Mucosa of descending colon (tissue), 3 donors: ENCODE measurements around the gene PLXDC2. TPM values are rescaled to one million over a fixed set of nuclear protein-coding genes. Genes with fewer than 3 reads are reported as not detected.
"Not testable (repeated sequence)": the region's sequence is repeated elsewhere in the genome, so short reads cannot be mapped to it uniquely, and the experiment has no call there.

Source experiments
- ATAC-seq: fragments of 200-7000 bp; cut with Tn5 transposase; one replicate; pipeline ENCODE4 v1.9.1; 2020; ENCODE audit warnings: mild to moderate bottlenecking, moderate library complexity
- DNase-seq, 3 donors: peaks; one replicate each; pipeline ENCODE4 v3.0.0-alpha.2; 2020
- H3K36me3 ChIP-seq: fragments of 200-600 bp; one replicate; pipeline ENCODE4 v1.8.0; 2021; ENCODE audit warnings: low read depth, mild to moderate bottlenecking
- H3K4me1 ChIP-seq: fragments of 200-600 bp; one replicate; pipeline ENCODE4 v1.8.0; 2021; ENCODE audit warnings: low read depth, mild to moderate bottlenecking
- H3K4me3 ChIP-seq: fragments of 200-600 bp; one replicate; pipeline ENCODE4 v1.8.0; 2021; ENCODE audit warnings: mild to moderate bottlenecking
- H3K9me3 ChIP-seq: fragments of 200-600 bp; one replicate; pipeline ENCODE4 v1.8.0; 2021; ENCODE audit warnings: mild to moderate bottlenecking
- intact Hi-C, 2 donors: fragments of 100-400 bp; cut with DNase I in 1 of 2; cut with micrococcal nuclease in 1 of 2; formaldehyde crosslinking; loops; one replicate each; pipeline versions ENCODE4 v1.11.0 to v1.11.1; 2022; cut with DNase I, micrococcal nuclease
- total RNA-seq, 3 donors: library from RNA; stranded (reverse); fragmentation: NEBNext Ultra II Directional in 2 of 3; extraction: Animal tissue kit (Norgen Biotek cat#: 25700) in 2 of 3; gene quantifications; one replicate each; pipeline versions ENCODE4 v1.2.1 to v1.2.4, GENCODE V29; 2021 to 2023
- TF ChIP-seq, protein P1 (sequence below): fragments of 200-600 bp; IDR thresholded peaks from one replicate; pipeline ENCODE4 v1.8.0; 2022; ENCODE audit warnings: antibody characterized with exemption, mild to moderate bottlenecking
- donor health status: DM: no; HTN: no; CAD: no; lungs with moderate emphysema.
- donor health status: DM: no; HTN: no; CAD: no.
- donor health status: DM: no; HTN: yes; CAD: no.

The PLXDC2 gene
- total RNA-seq, 3 donors from 2014 or later: 19.9 to 31.6 (median 30.3) TPM

DNA sequence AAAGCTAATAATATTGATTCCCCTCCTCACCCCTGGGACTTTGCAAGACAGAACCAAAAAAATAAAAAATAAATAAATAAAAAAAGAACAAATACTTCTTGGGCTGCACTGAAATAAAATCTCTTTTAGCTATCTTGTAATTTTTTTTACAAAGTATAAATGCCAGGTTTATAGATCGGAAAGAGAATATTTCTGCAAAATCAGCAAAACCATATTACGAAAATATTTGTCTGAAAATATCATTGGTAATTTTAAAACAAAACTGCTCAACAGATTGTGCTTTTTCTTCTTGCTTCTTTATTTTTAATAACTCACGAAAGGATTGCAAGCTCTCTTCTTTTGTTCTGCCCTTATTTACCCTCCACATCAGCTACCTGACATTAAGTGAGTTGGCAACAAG is 213.3 kb downstream of the PLXDC2 start:
- TF ChIP-seq, protein P1, sequence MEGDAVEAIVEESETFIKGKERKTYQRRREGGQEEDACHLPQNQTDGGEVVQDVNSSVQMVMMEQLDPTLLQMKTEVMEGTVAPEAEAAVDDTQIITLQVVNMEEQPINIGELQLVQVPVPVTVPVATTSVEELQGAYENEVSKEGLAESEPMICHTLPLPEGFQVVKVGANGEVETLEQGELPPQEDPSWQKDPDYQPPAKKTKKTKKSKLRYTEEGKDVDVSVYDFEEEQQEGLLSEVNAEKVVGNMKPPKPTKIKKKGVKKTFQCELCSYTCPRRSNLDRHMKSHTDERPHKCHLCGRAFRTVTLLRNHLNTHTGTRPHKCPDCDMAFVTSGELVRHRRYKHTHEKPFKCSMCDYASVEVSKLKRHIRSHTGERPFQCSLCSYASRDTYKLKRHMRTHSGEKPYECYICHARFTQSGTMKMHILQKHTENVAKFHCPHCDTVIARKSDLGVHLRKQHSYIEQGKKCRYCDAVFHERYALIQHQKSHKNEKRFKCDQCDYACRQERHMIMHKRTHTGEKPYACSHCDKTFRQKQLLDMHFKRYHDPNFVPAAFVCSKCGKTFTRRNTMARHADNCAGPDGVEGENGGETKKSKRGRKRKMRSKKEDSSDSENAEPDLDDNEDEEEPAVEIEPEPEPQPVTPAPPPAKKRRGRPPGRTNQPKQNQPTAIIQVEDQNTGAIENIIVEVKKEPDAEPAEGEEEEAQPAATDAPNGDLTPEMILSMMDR: no peak
- Histone ChIP-seq H3K4me3 (no peak overlapping the region), H3K9me3 (no peaks in the 10 kb centered on the region), H3K4me1 (no peaks in the 10 kb centered on the region), H3K36me3 (no peaks in the 10 kb centered on the region)
- intact Hi-C loops: no loop called here
- ATAC-seq (no peak), DNase-seq (no peak)

DNA sequence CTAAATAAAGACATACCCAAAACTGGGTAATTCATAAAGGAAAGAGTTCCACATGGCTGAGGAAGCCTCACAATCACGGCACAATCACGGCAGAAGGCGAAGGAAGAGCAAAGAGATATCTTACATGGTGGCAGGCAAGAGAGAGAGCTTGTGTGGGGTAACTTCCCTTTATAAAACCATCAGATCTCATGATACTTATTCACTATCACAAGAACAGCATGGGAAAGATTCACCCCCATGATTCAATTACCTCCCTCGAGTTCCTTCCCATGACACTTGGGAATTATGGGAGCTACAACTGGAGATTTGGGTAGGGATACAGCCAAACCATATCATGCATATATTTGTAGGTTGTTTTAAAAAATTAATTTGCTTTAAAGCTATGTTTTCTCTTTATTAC is 217.2 kb downstream of the PLXDC2 start:
- Histone ChIP-seq H3K4me3 (no peak overlapping the region), H3K9me3 (no peaks in the 10 kb centered on the region), H3K4me1 (no peaks in the 10 kb centered on the region), H3K36me3 (no peaks in the 10 kb centered on the region)
- ATAC-seq (no peak), DNase-seq (no peak)
- intact Hi-C loops: no loop called here
- TF ChIP-seq, protein P1: no peak

DNA sequence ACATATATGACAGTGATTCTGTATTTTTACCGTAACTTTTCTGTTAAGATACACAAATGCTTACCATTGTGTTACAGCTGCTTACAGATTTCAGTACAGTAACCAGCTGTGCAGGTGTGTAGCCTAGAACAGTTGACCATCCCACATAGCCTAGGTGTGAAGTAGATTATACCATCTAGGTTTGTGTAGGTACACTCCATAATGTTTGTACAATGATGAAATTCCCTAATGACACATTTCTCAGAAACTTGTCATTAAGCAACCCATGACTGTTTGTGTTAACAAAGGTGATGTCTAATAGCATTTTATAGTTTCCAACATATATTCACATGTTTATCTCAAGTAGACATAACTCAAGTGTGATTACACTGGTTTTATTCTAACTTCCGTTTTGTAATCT is 218.5 kb downstream of the PLXDC2 start:
- ATAC-seq: no peak
- no peak for DNase-seq

DNA sequence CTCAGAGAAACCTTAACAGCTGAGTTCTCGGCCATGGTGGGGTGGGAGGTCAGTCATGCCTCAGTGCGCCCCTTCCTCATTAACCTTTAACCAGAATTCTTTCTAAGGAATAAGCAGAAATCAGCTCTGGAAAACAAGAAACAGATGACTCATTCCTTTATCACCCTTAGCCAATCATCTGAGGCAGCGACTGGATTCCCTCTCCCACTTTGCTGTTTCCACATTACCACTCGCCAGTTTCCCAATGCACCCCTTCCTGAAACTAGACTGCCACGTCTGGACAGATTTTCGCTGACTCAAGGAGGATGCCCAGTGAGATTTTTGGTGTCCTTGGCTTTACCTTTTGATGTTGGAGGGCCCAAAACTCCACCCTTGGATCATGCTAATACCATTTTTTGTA is 223.8 kb downstream of the PLXDC2 start:
- ATAC-seq: no peak
- intact Hi-C loops: no loop called here
- Histone ChIP-seq H3K9me3 (no peaks in the 10 kb centered on the region), H3K36me3 (no peaks in the 10 kb centered on the region), H3K4me3 (no peak overlapping the region), H3K4me1 (no peaks in the 10 kb centered on the region)
- TF ChIP-seq, protein P1: no peak
- DNase-seq: no peak

More for the DNA sequence above, 218.5 kb downstream of the PLXDC2 start:
- no peaks in the 10 kb centered on the region for H3K9me3 ChIP-seq
- H3K36me3 ChIP-seq: no peaks in the 10 kb centered on the region
- H3K4me3 ChIP-seq: no peak overlapping the region
- intact Hi-C loops: no loop called here
- no peaks in the 10 kb centered on the region for H3K4me1 ChIP-seq
- TF ChIP-seq, protein P1: no peak

DNA sequence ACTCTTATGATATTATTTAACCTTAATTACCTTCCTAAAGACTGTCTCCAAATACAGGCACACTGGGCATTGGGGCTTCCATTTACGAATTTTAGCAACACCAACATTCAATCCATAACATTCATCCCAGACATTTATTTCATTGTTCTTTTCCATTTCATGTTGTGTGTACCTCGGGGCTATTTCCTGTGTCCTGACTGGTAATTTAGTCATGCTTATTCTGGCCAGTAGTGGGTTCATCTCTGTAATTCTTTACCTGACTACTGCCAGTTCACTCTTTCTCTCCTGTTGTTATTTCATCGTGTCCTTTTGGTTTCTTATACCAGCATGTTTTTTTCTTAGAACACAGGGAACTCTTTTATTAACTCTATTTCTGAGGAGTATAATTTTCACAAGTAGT is 225.7 kb downstream of the PLXDC2 start:
- Histone ChIP-seq H3K4me3 (no peak overlapping the region), H3K4me1 (no peaks in the 10 kb centered on the region), H3K36me3 (no peaks in the 10 kb centered on the region), H3K9me3 (no peaks in the 10 kb centered on the region)
- TF ChIP-seq, protein P1: no peak
- intact Hi-C loops: no loop called here
- ATAC-seq: no peak
- no peak for DNase-seq

DNA sequence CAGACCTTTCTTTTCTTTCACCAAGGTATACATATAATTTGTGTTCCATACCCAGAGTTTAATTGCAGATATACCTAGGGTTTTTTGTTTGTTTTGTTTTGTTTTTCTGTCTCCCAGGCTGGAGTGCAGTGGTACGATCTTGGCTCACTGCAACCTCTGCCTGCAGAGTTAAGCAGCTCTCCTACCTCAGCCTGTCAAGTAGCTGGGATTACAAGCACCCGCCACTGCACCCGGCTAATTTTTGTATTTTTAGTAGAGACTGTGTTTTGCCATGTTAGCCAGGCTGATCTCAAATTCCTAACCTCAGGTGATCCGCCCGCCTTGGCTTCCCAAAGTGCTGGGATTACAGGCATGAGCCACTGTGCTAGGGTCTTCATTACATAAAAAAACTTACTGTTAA is 228.9 kb downstream of the PLXDC2 start:
- intact Hi-C loops, H3K9me3 ChIP-seq, H3K4me1 ChIP-seq, DNase-seq, H3K36me3 ChIP-seq, H3K4me3 ChIP-seq, ATAC-seq: not testable (repeated sequence)
